Mesenchymal stem cell (in vitro differentiated cells and primary cell): ENCODE data around the gene EPC1.

Experiments used
- DNase-seq: peaks from one replicate; pipeline ENCODE4 v3.0.0-alpha.2; 2013
- H2AFZ ChIP-seq: one replicate; pipeline ENCODE4 v1.6.1; 2013; ENCODE audit warnings: low read depth, mild to moderate bottlenecking, control low read depth, inconsistent platforms, low read length, moderate library complexity
- H2AK5ac ChIP-seq: 2 replicates; pipeline ENCODE4 v1.6.1; 2013; ENCODE audit warnings: low read length, moderate library complexity, mild to moderate bottlenecking, inconsistent platforms; ENCODE audit not compliant: severe bottlenecking
- H2BK120ac ChIP-seq: one replicate; pipeline ENCODE4 v1.6.1; 2013; ENCODE audit warnings: low read depth, mild to moderate bottlenecking, inconsistent platforms, low read length, moderate library complexity
- H2BK12ac ChIP-seq, 2 experiments: one replicate each; pipeline ENCODE4 v1.6.1; 2013; ENCODE audit warnings: inconsistent platforms in 2 of 2, low read length in 2 of 2, mild to moderate bottlenecking in 2 of 2, moderate library complexity in 2 of 2, control low read depth in 1 of 2
- H2BK15ac ChIP-seq: one replicate; pipeline ENCODE4 v1.6.1; 2013; ENCODE audit warnings: mild to moderate bottlenecking, low read depth, inconsistent platforms; ENCODE audit not compliant: poor library complexity, severe bottlenecking
- H2BK5ac ChIP-seq: 2 replicates; pipeline ENCODE4 v1.6.1; 2013; ENCODE audit warnings: low read depth, mild to moderate bottlenecking, low read length, control low read depth, inconsistent platforms; ENCODE audit not compliant: poor library complexity, severe bottlenecking
- H3K14ac ChIP-seq, 2 experiments: one replicate each; pipeline ENCODE4 v1.6.1; 2013; ENCODE audit warnings: inconsistent platforms in 2 of 2, low read length in 2 of 2, control low read depth in 1 of 2, mild to moderate bottlenecking in 1 of 2, moderate library complexity in 1 of 2
- H3K18ac ChIP-seq, 2 experiments: one replicate each; pipeline ENCODE4 v1.6.1; 2013; ENCODE audit warnings: inconsistent platforms in 2 of 2, low read length in 2 of 2, control low read depth in 1 of 2, low read depth in 1 of 2, mild to moderate bottlenecking in 1 of 2
- H3K23ac ChIP-seq, 2 experiments: one replicate each; pipeline ENCODE4 v1.6.1; 2013; ENCODE audit warnings: inconsistent platforms in 2 of 2, low read length in 2 of 2, mild to moderate bottlenecking in 2 of 2, moderate library complexity in 2 of 2, control low read depth in 1 of 2
- H3K27ac ChIP-seq: 2 replicates; pipeline ENCODE4 v1.5.1; 2013; ENCODE audit warnings: mild to moderate bottlenecking, moderate library complexity, low read length, control low read depth, inconsistent platforms; ENCODE audit not compliant: poor library complexity, severe bottlenecking
- H3K27me3 ChIP-seq, 2 experiments: 2 replicates each; pipeline versions ENCODE4 v1.6.1 to v1.7.0; 2013; ENCODE audit warnings: low read length in 2 of 2, mild to moderate bottlenecking in 2 of 2, moderate library complexity in 2 of 2, control low read depth in 1 of 2, inconsistent platforms in 1 of 2; ENCODE audit not compliant: control insufficient read depth in 1 of 2, insufficient read depth in 1 of 2
- H3K36me3 ChIP-seq, 2 experiments: 2 replicates each; pipeline versions ENCODE4 v1.6.1 to v1.7.0; 2013; ENCODE audit warnings: low read length in 2 of 2, control low read depth in 1 of 2, inconsistent platforms in 1 of 2, low read depth in 1 of 2, mild to moderate bottlenecking in 1 of 2; ENCODE audit not compliant: insufficient read depth in 2 of 2, control insufficient read depth in 1 of 2
- H3K4ac ChIP-seq, 2 experiments: one replicate each; pipeline ENCODE4 v1.6.1; 2013; ENCODE audit warnings: inconsistent platforms in 2 of 2, low read length in 2 of 2, mild to moderate bottlenecking in 2 of 2, moderate library complexity in 2 of 2, control low read depth in 1 of 2, low read depth in 1 of 2
- H3K4me1 ChIP-seq: 2 replicates; pipeline ENCODE4 v1.6.1; 2013; ENCODE audit warnings: low read depth, low read length, control low read depth; ENCODE audit not compliant: control insufficient read depth, insufficient read depth
- H3K4me2 ChIP-seq: 2 replicates; pipeline ENCODE4 v1.6.1; 2013; ENCODE audit warnings: low read length, mild to moderate bottlenecking, inconsistent platforms; ENCODE audit not compliant: poor library complexity, severe bottlenecking
- H3K4me3 ChIP-seq, 2 experiments: 2 replicates each; pipeline versions ENCODE4 v1.5.1 to v1.7.0; 2013; ENCODE audit warnings: low read length in 2 of 2, mild to moderate bottlenecking in 2 of 2, control low read depth in 1 of 2, low read depth in 1 of 2; ENCODE audit not compliant: insufficient read depth in 1 of 2
- H3K79me1 ChIP-seq: replicated peaks from 2 replicates; pipeline ENCODE4 v1.6.1; 2013; ENCODE audit warnings: mild to moderate bottlenecking, control low read depth, low read length, inconsistent platforms; ENCODE audit not compliant: poor library complexity, severe bottlenecking
- H3K9ac ChIP-seq: 2 replicates; pipeline ENCODE4 v1.7.0; 2013; ENCODE audit warnings: mild to moderate bottlenecking, low read length, moderate library complexity
- H3K9me3 ChIP-seq: 2 replicates; pipeline ENCODE4 v1.7.0; 2013; ENCODE audit warnings: mild to moderate bottlenecking, low read length; ENCODE audit not compliant: control insufficient read depth
- H4K8ac ChIP-seq: one replicate; pipeline ENCODE4 v1.6.1; 2013; ENCODE audit warnings: inconsistent platforms, mild to moderate bottlenecking, low read length, moderate library complexity
- H4K91ac ChIP-seq: one replicate; pipeline ENCODE4 v1.6.1; 2013; ENCODE audit warnings: mild to moderate bottlenecking, low read length, inconsistent platforms
- WGBS: methylation state at CpG from one replicate; pipeline ENCODE4 v1.1.7; 2013; ENCODE audit warnings: mixed read lengths; 5-methylcytosine and 5-hydroxymethylcytosine counted together

EPC1 gene

DNA sequence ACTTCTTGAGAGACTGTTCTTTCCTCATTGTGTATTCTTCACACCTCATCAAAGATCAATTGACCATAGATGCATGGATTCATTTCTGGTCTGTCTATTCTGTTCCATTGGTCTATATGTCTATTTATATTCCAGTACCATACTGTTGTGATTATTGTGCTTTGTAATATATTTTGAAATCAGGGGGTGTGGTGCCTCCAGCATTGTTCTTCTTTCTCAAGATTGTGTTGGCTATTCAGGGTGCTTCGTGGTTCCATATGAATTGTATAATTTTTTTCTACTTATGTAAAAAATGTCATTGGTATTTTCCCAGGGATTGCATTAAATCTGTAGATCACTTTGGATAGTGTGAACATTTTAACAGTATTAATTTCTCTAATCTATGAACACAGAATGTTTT is 106.5 kb downstream of the EPC1 start:
- no peak overlapping the region for H3K9ac ChIP-seq
- H3K4me2 ChIP-seq = no peak overlapping the region
- no peak overlapping the region for H2AK5ac ChIP-seq
- H3K36me3 ChIP-seq = no peaks in the 10 kb centered on the region
- H2BK12ac ChIP-seq = no peak overlapping the region
- no peaks in the 10 kb centered on the region for H3K27me3 ChIP-seq
- H3K14ac ChIP-seq = no peak overlapping the region
- no peak overlapping the region for H2BK120ac ChIP-seq
- no peak overlapping the region for H3K18ac ChIP-seq
- H3K4me3 ChIP-seq = no peak overlapping the region
- H2BK15ac ChIP-seq = no peak overlapping the region
- no peak for DNase-seq
- no peaks in the 10 kb centered on the region for H3K9me3 ChIP-seq
- no peak overlapping the region for H3K27ac ChIP-seq
- H4K8ac ChIP-seq = no peak overlapping the region
- no peak overlapping the region for H2AFZ ChIP-seq
- WGBS = no CpG with 5 or more reads among the region's 1 CpG
- no peak overlapping the region for H3K4ac ChIP-seq
- H4K91ac ChIP-seq = no peak overlapping the region
- H3K23ac ChIP-seq = no peak overlapping the region
- H3K79me1 ChIP-seq = no peaks in the 10 kb centered on the region
- no peak overlapping the region for H2BK5ac ChIP-seq
- no peaks in the 10 kb centered on the region for H3K4me1 ChIP-seq

DNA sequence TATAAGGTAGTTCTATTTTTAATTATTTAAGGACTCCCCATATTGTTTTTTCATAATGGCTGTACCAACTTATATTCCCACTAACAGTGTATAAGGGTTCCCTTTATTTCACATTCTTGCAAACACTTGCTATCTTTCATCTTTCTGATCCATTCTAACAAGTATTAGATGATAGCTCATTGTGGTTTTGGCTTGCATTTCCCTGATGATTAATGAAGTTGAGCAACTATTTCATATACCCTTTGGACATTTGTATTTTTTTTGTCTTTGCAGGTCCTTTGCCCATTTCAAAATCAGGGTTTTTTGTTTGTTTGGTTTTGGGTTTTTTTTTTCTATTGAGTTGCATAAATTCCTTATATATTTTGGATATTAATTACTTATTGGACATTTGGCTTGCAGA is 107.2 kb downstream of the EPC1 start:
- Histone ChIP-seq H3K27me3 (no peaks in the 10 kb centered on the region), H3K9me3 (no peaks in the 10 kb centered on the region), H3K27ac (no peak overlapping the region), H3K9ac (no peak overlapping the region), H3K4me2 (no peak overlapping the region), H3K4ac (no peak overlapping the region), H2BK12ac (no peak overlapping the region), H2BK15ac (no peak overlapping the region), H4K8ac (no peak overlapping the region), H2AK5ac (no peak overlapping the region), H3K18ac (no peak overlapping the region), H3K79me1 (no peaks in the 10 kb centered on the region), H3K23ac (no peak overlapping the region), H3K4me3 (no peak overlapping the region), H2BK120ac (no peak overlapping the region), H2AFZ (no peak overlapping the region), H3K36me3 (no peaks in the 10 kb centered on the region), H4K91ac (no peak overlapping the region), H3K4me1 (no peaks in the 10 kb centered on the region), H2BK5ac (no peak overlapping the region), H3K14ac (no peak overlapping the region)
- no peak for DNase-seq

DNA sequence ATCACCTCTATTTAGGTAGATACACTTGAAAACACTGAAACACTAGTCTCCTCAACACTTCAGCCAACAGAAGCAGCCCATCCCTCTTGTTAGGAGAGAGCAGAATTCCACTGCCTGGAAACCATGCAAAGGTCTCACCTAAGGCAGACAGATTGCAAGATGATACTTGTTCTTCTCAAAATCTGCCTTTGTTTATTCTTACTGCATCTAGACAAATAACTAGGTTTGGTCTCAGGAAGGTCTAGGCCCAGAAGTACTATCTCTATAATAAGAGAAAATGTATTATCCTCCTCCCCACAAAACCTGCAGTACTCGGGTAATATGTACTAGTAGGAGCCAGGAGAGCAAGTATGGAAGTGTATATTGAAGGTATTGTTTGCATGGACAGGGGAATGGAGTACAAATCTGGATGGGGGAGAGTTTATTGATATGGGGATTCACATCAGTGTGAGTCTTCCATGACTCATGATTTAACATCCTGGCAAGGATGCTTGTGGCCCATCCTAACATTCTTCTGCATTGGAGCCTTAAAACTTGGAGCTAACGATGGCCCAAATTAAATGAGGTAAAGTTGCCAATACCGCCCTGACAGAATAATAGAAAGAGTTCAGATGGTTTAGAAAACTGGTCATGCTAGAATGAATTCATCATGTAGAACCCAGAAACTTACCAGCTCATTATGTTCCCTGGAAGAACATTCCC is 109.2 kb downstream of the EPC1 start:
- no peak overlapping the region for H2AK5ac ChIP-seq
- H2AFZ ChIP-seq = no peak overlapping the region
- no peak overlapping the region for H3K27ac ChIP-seq
- H3K4me2 ChIP-seq = no peak overlapping the region
- no peak overlapping the region for H4K8ac ChIP-seq
- H3K4ac ChIP-seq = no peak overlapping the region
- H3K79me1 ChIP-seq = no peaks in the 10 kb centered on the region
- WGBS = 80% methylated on average over 2 of the region's 3 CpGs
- H3K36me3 ChIP-seq = no peaks in the 10 kb centered on the region
- DNase-seq = no peak
- no peak overlapping the region for H3K18ac ChIP-seq
- H3K4me3 ChIP-seq = peak overlapping the region in 1 of 2 experiments; percentile 21
- no peaks in the 10 kb centered on the region for H3K27me3 ChIP-seq
- H3K23ac ChIP-seq = no peak overlapping the region
- H3K4me1 ChIP-seq = no peaks in the 10 kb centered on the region
- H2BK120ac ChIP-seq = no peak overlapping the region
- H2BK5ac ChIP-seq = no peak overlapping the region
- no peak overlapping the region for H2BK12ac ChIP-seq
- H3K14ac ChIP-seq = no peak overlapping the region
- H2BK15ac ChIP-seq = no peak overlapping the region
- no peak overlapping the region for H3K9ac ChIP-seq
- no peaks in the 10 kb centered on the region for H3K9me3 ChIP-seq
- no peak overlapping the region for H4K91ac ChIP-seq

DNA sequence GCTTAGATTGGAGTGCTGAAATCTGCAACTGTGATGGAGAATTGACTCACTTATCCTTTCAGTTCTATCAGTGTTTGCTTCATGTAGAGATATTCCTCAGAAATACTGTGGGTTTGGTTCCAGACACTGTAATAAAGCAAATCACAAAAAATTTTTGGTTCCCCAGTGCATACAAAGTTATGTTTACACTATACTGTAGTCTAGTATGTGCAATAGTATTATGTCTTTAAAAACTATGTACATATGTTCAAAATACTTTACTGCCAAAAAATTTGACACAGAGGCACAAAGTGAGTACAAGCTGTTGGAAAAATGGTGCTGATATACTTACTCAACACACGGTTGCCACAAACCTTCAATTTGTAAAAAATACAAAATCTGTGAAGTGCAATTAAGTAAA is 112.5 kb downstream of the EPC1 start:
- H3K27me3 ChIP-seq = no peaks in the 10 kb centered on the region

More for the DNA sequence above, 112.5 kb downstream of the EPC1 start:
- Histone ChIP-seq H3K14ac (no peak overlapping the region), H2BK15ac (no peak overlapping the region), H3K79me1 (no peaks in the 10 kb centered on the region), H3K4ac (no peak overlapping the region), H3K18ac (no peak overlapping the region), H4K8ac (no peak overlapping the region), H3K23ac (no peak overlapping the region), H3K36me3 (no peaks in the 10 kb centered on the region), H3K9me3 (no peaks in the 10 kb centered on the region), H2BK120ac (no peak overlapping the region), H3K9ac (no peak overlapping the region), H2AK5ac (no peak overlapping the region), H2BK5ac (no peak overlapping the region), H4K91ac (no peak overlapping the region), H3K4me3 (no peak overlapping the region), H3K4me1 (no peaks in the 10 kb centered on the region), H3K27ac (no peak overlapping the region), H3K4me2 (no peak overlapping the region), H2AFZ (no peak overlapping the region), H2BK12ac (no peak overlapping the region)
- no CpG with 5 or more reads among the region's 1 CpG for WGBS
- DNase-seq = no peak
